Stimulated activated CD8-positive, alpha-beta memory T cell treated with anti-CD3 and anti-CD28 coated beads, Interleukin-15, amount 100 ng/mL, for 48 hours (primary cell): ENCODE measurements around the gene LGALS3.
"Not testable (repeated sequence)": the region's sequence is repeated elsewhere in the genome, so short reads cannot be mapped to it uniquely, and the experiment has no call there.

ENCODE experiments used
- DNase-seq, 2 donors: peaks; one replicate each; pipeline ENCODE4 v3.0.0-alpha.2; 2020; ENCODE audit warnings: low read depth in 2 of 2

Gene LGALS3

DNA sequence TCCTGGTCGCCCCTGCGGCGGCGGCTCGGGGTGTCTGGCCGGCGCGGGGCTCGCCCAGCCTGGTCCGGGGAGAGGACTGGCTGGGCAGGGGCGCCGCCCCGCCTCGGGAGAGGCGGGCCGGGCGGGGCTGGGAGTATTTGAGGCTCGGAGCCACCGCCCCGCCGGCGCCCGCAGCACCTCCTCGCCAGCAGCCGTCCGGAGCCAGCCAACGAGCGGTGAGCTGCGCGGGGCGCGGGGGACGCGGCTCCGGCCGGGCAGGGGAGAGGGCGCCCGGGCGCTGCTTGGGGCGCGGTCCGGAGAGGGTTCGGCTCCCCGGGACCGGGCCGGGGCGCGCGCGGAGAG, at the start of gene LGALS3:
TSS of gene LGALS3 (plus strand) at position 167 of the 342 bp plus-strand sequence. CDS start 8,122 bp downstream, outside the sequence.
- DNase-seq = peak in 1 of 2 donors; percentile 34

GRCh38 chr14:55079961-55080360, 49.1 kb upstream of the LGALS3 start:
- DNase-seq = not testable (repeated sequence)

DNA sequence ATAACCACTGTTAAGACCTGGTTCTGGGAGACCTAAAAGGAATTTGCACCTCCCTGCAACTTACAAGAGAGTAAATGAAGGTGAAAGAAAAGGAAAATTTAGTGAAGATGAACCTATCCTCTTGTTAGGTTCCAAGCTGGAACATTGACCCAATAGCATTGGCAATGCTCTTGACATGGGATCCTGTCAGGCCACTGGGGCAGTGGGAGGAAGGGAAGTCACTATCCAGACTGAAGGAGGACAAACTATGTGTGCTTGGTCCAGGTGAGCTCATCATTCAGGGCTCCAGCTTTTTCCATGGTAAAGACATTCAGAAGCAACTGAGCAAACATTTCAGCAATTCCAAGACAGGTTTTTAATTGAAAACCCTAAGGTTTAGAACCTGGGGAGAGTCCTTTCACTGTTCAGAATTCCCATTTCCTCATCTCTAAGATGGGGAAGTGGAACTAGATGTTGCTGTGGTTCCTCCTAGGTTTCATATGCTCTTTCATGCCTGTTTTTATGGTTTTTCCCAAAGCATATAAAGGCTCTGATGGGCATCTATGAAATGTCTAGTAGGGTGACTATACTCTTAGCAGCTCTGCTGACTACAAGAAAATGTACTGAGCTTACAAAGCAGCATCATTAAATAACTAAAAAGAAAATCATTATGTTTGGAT, 44.5 kb upstream of the LGALS3 start:
- no peak for DNase-seq

GRCh38 chr14:55085060-55085660, 43.9 kb upstream of the LGALS3 start:
- DNase-seq = no peak

DNA sequence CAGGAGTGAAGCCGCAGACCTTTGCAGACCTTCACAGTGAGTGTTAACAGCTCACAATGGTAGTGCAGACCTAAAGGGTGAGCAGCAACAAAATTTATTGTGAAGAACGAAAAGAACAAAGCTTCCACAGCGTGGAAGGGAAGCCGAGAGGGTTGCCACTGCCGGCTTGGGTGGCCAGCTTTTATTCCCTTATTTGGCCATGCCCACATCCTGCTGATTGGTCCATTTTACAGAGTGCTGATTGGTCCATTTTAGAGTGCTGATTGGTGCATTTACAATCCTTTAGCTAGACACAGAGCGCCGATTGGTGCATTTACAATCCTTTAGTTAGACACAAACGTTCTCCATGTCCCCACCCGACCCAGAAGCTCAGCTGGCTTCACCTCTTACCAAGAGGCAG, 42.1 kb upstream of the LGALS3 start:
- DNase-seq = no peak

GRCh38 chr14:55088356-55088755, 40.7 kb upstream of the LGALS3 start:
- no peak for DNase-seq

GRCh38 chr14:55092341-55092740, 36.7 kb upstream of the LGALS3 start:
- DNase-seq = no peak

DNA sequence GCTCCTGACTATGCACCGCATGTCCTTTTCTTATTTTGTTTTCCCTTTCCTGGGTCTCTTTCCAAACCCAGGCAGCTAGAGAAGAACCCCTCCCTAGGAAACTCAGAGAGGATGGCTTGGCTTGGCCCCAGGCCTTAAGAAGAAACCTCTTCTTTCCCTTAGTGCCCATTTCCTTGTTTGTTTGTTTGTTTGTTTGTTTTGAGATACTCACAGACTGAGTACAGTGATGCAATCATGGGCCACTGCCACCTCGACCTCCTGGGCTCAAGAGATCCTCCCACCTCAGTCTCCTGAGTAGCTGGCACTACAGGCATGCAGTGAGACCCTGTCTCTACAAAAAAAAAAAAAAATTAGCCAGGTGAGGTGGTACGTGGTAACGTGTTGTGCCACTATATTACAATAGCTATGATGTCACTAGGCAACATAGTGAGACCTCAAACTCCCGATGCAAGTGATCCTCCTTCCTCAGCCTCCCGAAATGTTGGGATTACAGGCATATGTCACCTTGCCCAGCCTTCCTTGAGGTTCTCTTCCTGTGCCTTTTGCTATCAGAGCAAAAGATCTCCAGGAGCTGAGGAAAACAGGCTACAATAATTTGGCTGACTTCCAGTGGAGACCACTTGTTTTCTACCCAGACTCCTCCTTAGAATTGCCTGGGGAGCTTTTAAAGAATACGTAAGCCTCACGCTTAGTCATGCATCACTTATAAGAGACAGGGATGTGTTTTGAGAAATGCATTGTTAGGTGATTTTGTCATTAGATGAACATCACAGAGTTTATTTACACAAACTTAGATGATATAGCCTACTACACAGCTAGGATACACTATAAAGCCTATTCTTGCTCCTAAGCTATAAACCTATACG, 34.5 kb upstream of the LGALS3 start:
- no peak for DNase-seq

- peak; percentile 47 to 53 for DNase-seq
Measured at GRCh38 chr14:55097881-55098560, 31.0 kb upstream of the LGALS3 start.

DNA sequence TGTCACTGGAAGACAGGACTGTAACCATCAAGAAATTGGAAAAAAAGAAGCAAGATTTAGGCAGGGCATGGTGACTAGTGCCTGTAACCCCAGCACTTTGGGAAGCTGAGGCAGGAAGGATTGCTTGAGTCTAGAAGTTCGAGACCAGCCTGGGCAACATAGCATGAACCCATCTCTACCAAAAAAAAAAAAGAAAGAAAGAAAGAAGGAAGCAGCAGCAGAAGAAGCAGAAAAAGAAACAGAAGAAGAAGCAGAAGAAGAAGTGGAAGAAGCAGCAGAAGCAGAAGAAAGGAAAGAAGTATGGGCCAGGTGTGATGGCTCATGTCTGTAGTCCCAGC, 30.5 kb upstream of the LGALS3 start:
- DNase-seq = no peak

GRCh38 chr14:55099756-55100155, 29.3 kb upstream of the LGALS3 start:
- no peak for DNase-seq

DNA sequence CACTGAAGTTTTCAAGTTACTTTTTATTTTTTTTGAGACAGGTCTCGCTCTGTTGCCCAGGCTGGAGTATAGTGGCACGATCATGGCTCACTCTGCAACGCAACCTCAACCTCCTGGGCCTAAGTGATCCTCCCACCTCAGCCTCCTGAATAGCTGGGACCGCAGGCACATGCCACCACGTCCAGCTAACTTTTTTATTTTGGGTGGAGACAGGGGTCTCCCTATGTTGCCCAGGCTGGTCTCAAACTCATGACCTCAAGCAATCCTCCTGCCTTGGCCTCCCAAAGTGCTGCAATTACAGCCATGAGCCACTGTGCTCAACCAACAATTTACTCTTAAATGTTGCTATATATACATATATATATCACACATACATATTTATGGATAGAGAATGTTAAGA, 27.4 kb upstream of the LGALS3 start:
- DNase-seq = no peak

GRCh38 chr14:55102141-55102621, 26.9 kb upstream of the LGALS3 start:
- DNase-seq = peak in 1 of 2 donors; percentile 43

- peak in 1 of 2 donors; percentile 32 for DNase-seq
Measured at GRCh38 chr14:55103005-55103640, 25.9 kb upstream of the LGALS3 start.

GRCh38 chr14:55103971-55104954, 24.8 kb upstream of the LGALS3 start:
- DNase-seq = no peak

DNA sequence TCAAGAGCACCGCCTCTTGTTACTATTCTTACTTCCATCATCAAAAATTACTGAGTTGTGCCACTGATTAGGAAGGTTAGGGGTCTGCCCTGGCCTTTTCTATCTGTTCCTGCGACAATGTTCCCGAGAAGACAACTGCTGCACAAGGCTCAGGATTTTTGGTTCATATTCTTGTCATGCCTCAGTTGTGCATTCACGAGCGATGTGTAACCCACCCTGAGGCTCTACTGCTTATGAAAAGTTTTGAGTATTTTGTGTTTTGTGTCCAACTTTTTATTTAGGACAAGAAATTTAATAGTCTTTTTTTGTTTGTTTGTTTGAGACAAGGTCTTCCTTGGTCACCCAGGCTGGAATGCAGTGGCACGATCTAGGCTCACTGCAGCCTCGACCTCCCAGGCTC, 23.1 kb upstream of the LGALS3 start:
- no peak for DNase-seq

GRCh38 chr14:55107766-55108554, 21.1 kb upstream of the LGALS3 start:
- DNase-seq = no peak

GRCh38 chr14:55109836-55110235, 19.2 kb upstream of the LGALS3 start:
- no peak for DNase-seq

- no peak for DNase-seq
Measured at GRCh38 chr14:55111122-55111708, 17.8 kb upstream of the LGALS3 start.
